Activated naive CD8-positive, alpha-beta T cell treated with anti-CD3 and anti-CD28 coated beads for 36 hours (primary cell): ENCODE data around the gene ACAP1. TPM values are rescaled to one million over a fixed set of nuclear protein-coding genes. Genes with fewer than 3 reads are reported as not detected.
"Not testable (repeated sequence)": the region's sequence is repeated elsewhere in the genome, so short reads cannot be mapped to it uniquely, and the experiment has no call there.

Source experiments
- DNase-seq: peaks from one replicate; pipeline ENCODE4 v3.0.0; 2021
- H3K27ac Mint-ChIP-seq: one replicate; pipeline ENCODE4 v1.8.0; 2022; ENCODE audit warnings: mild to moderate bottlenecking, moderate library complexity, mixed read lengths
- H3K27me3 Mint-ChIP-seq: one replicate; pipeline ENCODE4 v1.8.0; 2022; ENCODE audit warnings: mild to moderate bottlenecking, mixed read lengths
- H3K36me3 Mint-ChIP-seq: one replicate; pipeline ENCODE4 v1.8.0; 2021; ENCODE audit warnings: mild to moderate bottlenecking, mixed read lengths
- H3K4me1 Mint-ChIP-seq: one replicate; pipeline ENCODE4 v1.8.0; 2021; ENCODE audit warnings: mixed read lengths
- H3K4me3 Mint-ChIP-seq: one replicate; pipeline ENCODE4 v1.8.0; 2022; ENCODE audit warnings: mild to moderate bottlenecking, moderate library complexity, mixed read lengths
- H3K9me3 Mint-ChIP-seq: one replicate; pipeline ENCODE4 v1.8.0; 2022; ENCODE audit warnings: mixed read lengths
- total RNA-seq, 2 experiments: library from RNA; stranded (reverse); gene quantifications; one replicate each; pipeline ENCODE4 v1.2.3, GENCODE V29; 2021

The ACAP1 gene
- total RNA-seq, 2 experiments from 2014 or later: 235 to 238 TPM

DNA sequence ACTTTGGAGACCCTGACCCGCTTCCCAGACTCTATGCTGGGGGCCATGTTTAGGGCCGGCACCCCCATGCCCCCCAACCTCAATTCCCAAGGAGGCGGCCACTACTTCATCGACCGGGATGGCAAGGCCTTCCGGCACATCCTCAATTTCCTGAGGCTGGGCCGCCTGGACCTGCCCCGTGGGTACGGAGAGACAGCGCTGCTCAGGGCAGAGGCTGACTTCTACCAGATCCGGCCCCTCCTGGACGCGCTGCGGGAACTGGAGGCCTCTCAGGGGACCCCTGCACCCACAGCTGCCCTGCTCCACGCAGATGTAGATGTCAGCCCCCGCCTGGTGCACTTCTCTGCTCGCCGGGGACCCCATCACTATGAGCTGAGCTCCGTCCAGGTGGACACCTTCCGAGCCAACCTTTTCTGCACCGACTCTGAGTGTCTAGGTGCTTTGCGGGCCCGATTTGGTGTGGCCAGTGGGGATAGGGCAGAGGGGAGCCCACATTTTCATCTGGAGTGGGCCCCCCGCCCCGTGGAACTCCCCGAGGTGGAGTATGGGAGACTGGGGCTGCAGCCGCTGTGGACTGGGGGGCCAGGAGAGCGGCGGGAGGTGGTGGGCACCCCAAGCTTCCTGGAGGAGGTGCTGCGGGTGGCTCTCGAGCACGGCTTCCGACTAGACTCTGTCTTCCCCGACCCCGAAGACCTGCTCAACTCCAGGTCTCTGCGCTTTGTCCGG lies 16.7 kb downstream of the ACAP1 start:
- no peak for DNase-seq

DNA sequence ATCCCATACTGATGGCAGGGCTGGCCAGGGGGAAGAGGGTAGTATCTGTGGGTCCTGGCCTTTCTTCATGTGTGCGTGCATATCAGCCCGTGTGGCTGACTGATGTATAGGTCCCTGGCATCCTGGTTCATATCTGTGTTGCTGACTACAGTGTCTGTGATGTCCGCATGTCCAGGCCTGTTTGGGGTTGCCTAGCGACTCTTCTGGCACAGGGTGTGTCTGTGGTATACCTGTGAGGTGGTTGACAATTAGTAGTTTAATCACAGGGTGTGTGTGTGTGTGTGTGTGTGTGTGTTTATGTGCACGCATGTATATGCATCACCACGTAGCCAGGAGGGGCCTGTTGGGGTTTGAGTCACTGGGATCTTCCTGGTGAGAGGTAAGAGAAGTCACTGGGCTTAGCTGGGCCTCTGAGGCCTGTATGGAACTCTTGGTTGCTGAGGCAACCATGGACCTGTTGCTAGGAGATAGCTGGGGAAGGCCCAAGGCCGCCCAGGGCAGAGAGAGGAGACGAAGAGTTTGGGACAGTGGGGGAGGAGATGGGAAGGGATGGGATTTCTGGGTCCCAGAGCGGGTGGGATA lies 18.0 kb downstream of the ACAP1 start:
- Mint-ChIP-seq H3K27ac (peak overlapping the region; percentile 57), H3K36me3 (peaks cover 22% of the 10 kb centered on the region), H3K4me3 (peak overlapping the region; percentile 11), H3K9me3 (no peaks in the 10 kb centered on the region), H3K27me3 (no peaks in the 10 kb centered on the region), H3K4me1 (peaks cover 42% of the 10 kb centered on the region)
- peak; percentile 46 for DNase-seq

More for the DNA sequence above, 16.7 kb downstream of the ACAP1 start:
- no peaks in the 10 kb centered on the region for H3K9me3 Mint-ChIP-seq
- peaks cover 45% of the 10 kb centered on the region for H3K4me1 Mint-ChIP-seq
- peaks cover 28% of the 10 kb centered on the region for H3K36me3 Mint-ChIP-seq
- H3K27me3 Mint-ChIP-seq: no peaks in the 10 kb centered on the region
- peak overlapping the region; percentile 47 for H3K27ac Mint-ChIP-seq
- peak overlapping the region; percentile 86 for H3K4me3 Mint-ChIP-seq

DNA sequence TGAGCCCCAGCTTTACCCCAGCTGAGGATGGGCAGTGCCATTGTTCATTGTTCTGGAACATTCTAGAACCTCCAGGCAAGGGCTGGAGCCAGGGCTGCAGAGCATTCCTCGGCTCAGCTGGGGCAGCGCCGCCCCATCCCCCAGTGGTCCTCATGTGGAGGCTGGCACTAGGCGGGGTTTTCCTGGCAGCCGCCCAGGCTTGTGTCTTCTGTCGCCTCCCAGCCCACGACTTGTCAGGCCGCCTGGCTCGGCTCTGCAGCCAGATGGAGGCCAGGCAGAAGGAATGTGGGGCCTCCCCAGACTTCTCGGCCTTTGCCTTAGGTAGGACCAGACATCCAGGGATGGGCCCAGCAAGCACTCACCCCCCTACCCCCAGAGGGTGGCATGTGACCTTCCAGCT lies 18.7 kb downstream of the ACAP1 start, which contains the start of gene TMEM95:
Gene TMEM95, plus strand, starts transcription at position 104 of the 400 bp plus-strand sequence. Its CDS starts 49 bp downstream, at position 153.
- H3K4me1 Mint-ChIP-seq: peaks cover 36% of the 10 kb centered on the region
- H3K27me3 Mint-ChIP-seq: no peaks in the 10 kb centered on the region
- peaks cover 17% of the 10 kb centered on the region for H3K36me3 Mint-ChIP-seq
- H3K27ac Mint-ChIP-seq: peak within 1 kb of the TSS; percentile 57
- DNase-seq: no peak
- H3K4me3 Mint-ChIP-seq: peak within 1 kb of the TSS; percentile 11
- H3K9me3 Mint-ChIP-seq: no peaks in the 10 kb centered on the region

DNA sequence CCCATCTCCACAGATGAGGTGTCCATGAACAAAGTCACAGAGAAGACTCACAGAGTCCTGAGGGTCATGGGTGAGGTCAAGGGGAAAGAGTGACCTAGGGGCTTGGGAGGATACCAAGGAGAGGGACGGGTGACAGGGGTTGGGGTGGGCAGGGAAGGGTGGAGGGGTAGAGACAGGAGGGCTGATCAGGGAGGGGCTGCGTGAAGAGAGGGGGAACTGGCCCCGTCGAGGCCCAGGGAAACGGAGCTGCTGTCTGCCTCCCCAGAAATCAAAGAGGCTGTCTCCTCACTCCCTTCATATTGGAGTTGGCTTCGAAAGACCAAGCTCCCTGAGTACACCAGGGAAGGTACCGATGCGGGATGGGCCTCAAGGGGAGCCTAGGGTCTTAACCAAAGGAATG lies 19.2 kb downstream of the ACAP1 start:
- DNase-seq: no peak
- Mint-ChIP-seq H3K4me3 (no peak overlapping the region), H3K27ac (no peak overlapping the region), H3K36me3 (peaks cover 13% of the 10 kb centered on the region), H3K9me3 (no peaks in the 10 kb centered on the region), H3K4me1 (peaks cover 33% of the 10 kb centered on the region), H3K27me3 (no peaks in the 10 kb centered on the region)

DNA sequence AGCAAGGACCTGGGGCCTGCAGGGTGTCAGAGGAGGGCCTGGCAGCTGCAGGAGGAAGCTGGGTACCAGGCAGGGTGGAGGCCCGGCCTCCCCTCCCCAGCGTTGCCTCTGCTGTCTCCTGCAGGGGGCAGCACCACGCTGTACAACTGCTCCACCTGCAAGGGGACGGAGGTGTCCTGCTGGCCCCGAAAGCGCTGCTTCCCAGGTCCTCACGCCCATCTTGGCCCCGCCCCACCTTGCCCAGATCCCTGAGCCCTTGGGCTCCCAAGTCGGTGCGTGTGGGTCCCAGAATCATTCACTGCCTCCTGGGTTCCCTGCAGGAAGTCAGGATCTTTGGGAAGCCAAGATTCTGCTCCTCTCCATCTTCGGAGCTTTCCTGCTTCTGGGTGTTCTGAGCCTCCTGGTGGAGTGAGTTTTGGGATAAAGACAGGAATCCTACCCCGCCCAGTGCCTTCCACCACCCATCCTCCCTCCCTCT lies 19.8 kb downstream of the ACAP1 start:
- Mint-ChIP-seq H3K27ac (no peak overlapping the region), H3K27me3 (no peaks in the 10 kb centered on the region), H3K36me3 (peaks cover 7% of the 10 kb centered on the region), H3K4me1 (peaks cover 27% of the 10 kb centered on the region), H3K4me3 (no peak overlapping the region), H3K9me3 (no peaks in the 10 kb centered on the region)
- DNase-seq: peak; percentile 87

DNA sequence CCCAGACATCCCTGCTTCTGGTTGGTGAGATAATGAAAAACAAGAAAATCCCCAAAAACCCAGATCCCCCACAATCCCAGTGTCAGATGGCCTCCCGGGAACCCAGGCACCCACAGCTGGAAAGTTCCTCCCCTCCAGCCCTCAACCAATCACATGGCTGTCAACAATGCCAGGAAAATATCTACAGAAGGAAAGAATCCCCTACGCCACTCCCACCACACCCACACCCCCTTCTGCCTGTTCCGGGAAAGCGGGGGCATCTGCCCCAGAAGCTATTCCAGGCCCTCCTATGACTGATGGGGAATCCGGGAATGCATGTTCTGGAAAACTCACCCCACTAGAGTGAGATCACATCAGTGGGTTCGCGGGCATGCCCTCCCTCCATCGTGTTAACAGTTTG lies 20.4 kb downstream of the ACAP1 start:
- Mint-ChIP-seq H3K27me3 (no peaks in the 10 kb centered on the region), H3K4me3 (no peak overlapping the region), H3K9me3 (no peaks in the 10 kb centered on the region), H3K27ac (no peak overlapping the region), H3K4me1 (peaks cover 24% of the 10 kb centered on the region), H3K36me3 (peaks cover 4% of the 10 kb centered on the region)
- no peak for DNase-seq

DNA sequence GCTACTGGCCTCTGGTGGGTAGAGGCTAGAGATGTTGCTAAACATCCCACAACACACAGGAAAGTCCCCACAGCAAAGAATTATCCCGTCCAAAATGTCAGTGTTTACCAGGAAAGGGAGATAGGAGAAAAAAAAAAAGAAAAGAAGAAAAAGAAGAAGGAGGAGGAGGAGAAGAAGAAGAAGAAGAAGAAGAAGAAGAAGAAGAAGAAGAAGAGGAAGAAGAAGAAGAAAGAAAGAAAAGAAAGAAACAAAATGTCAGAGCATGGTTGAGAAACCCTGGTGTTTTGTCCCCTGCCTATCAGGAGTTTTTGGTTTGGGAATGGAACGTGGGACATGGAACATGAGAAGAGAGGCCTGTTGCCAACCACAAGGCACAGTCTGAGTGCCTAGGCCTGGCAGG lies 21.1 kb downstream of the ACAP1 start:
- no peak overlapping the region for H3K4me3 Mint-ChIP-seq
- no peak overlapping the region for H3K27ac Mint-ChIP-seq
- DNase-seq: no peak
- H3K4me1 Mint-ChIP-seq: peaks cover 22% of the 10 kb centered on the region
- no peaks in the 10 kb centered on the region for H3K27me3 Mint-ChIP-seq
- H3K9me3 Mint-ChIP-seq: no peaks in the 10 kb centered on the region
- peaks cover 3% of the 10 kb centered on the region for H3K36me3 Mint-ChIP-seq

DNA sequence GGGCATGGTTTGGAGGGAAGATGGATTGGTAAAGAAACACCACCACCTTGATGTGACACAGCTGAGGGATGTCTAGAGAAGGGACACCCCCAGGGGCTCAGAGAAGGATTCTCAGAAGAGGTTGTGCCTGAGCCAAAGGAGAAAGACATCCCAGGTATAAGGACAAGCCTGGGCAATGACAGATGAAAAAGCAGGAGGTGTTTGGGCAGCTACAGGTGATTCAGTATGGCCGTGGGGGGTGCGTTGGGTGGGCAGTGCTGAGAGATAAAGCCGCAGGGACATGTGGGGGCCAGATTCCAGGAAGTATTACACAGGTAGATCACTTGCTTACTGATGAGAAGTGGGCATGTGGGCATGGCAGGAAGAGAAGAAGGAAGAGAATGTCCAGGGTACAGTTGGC lies 25.6 kb downstream of the ACAP1 start:
- Mint-ChIP-seq H3K9me3 (no peaks in the 10 kb centered on the region), H3K4me3 (no peak overlapping the region), H3K27ac (no peak overlapping the region), H3K4me1 (no peaks in the 10 kb centered on the region), H3K36me3 (no peaks in the 10 kb centered on the region), H3K27me3 (no peaks in the 10 kb centered on the region)
- no peak for DNase-seq

DNA sequence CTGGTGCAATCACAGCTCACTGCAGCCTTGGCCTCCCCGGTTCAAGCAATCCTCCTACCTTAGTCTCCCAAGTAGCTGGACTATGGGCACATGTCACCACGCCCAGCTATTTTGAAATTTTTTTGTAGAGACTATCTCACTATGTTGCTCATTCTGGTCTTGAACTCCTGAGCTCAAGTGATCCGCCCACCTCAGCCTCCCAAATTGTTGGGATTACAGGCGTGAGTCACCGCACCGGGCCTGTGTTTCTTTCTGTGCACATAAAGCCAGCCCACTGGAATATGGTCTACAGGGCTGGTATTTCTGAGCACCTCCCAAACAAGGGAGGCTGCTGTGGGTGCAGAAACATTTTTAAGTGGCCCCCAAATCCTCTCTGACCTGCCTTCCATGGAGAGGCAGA lies 27.0 kb downstream of the ACAP1 start:
- DNase-seq: no peak
- no peaks in the 10 kb centered on the region for H3K36me3 Mint-ChIP-seq
- no peak overlapping the region for H3K4me3 Mint-ChIP-seq
- no peaks in the 10 kb centered on the region for H3K27me3 Mint-ChIP-seq
- no peak overlapping the region for H3K27ac Mint-ChIP-seq
- no peaks in the 10 kb centered on the region for H3K9me3 Mint-ChIP-seq
- H3K4me1 Mint-ChIP-seq: no peaks in the 10 kb centered on the region

DNA sequence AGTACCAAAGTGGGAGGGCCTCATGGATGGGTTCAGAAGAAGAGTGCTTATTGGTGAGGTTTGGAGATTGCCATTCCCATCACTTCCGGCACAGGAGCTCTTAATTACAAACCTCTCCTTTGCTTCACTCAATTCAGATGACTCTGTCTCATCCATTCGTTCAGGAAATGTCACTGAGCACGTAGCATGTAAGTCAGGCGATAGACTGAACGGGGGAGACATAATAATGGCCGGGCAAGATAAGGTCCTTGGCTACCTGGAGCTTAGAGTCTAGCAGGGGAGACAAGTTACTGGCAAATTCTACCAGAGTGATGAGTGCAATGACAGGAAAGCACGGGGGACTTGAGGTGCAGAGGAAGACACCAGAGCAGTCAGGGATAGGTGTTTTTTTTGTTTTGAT lies 29.6 kb downstream of the ACAP1 start:
- DNase-seq, H3K4me3 Mint-ChIP-seq: not testable (repeated sequence)

DNA sequence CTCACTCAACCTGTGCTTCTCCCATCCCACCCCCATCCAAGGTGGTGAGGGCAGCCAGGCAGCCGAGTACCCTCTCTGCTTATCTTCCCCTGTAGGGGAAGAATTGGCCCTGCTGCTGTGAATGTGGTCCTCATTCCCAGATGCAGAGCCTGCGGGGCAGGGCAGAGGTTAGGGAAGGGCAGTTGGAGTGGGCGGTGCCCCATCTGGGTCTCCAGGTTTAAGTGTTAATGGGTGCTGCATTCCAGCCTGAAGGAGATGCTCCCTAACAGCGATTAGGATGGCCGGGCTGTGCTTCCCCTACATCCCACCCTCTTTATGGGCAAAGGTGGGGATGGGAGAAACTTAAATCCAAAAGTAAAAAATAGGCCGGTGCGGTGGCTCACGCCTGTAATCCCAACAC lies 30.8 kb downstream of the ACAP1 start:
- H3K36me3 Mint-ChIP-seq: no peaks in the 10 kb centered on the region

More for the DNA sequence above, 29.6 kb downstream of the ACAP1 start:
- not testable (repeated sequence) for H3K4me1 Mint-ChIP-seq, H3K9me3 Mint-ChIP-seq, H3K27ac Mint-ChIP-seq, H3K36me3 Mint-ChIP-seq, H3K27me3 Mint-ChIP-seq

DNA sequence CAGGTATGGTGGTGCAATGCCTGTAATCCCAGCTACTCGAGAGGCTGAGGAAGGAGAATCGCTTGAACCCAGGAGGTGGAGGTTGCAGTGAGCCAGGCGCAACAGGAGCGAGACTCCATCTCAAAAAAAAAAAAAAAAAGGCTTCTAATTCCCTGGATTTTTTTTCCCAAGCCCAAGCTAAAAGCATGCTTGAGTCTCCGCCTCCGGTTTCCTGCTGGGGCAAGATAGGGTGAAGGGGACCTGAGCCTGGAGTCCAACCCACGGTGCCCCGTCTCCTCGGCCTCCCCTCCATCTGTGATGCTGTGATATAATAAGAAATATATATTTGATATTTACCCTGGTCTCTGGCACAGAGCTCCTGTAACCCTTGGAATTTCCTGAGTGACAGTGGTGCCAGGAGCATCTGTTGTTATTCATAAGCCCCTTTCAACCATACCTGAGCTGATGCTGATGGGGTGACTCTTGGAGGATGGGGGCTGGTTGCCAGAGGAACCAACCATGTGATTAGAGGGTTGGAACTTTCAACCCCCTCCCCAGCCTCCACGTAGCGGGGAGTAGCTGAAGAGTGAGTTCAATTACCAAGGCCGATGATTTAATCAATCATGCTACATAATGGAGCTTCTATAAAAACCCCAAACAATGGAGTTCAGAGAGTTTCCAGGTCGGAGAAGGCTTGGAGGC lies 31.7 kb downstream of the ACAP1 start:
- H3K36me3 Mint-ChIP-seq: no peaks in the 10 kb centered on the region
- no peak overlapping the region for H3K4me3 Mint-ChIP-seq
- no peaks in the 10 kb centered on the region for H3K9me3 Mint-ChIP-seq
- no peaks in the 10 kb centered on the region for H3K27me3 Mint-ChIP-seq
- no peak for DNase-seq
- H3K27ac Mint-ChIP-seq: no peak overlapping the region
- no peaks in the 10 kb centered on the region for H3K4me1 Mint-ChIP-seq

More for the DNA sequence above, 30.8 kb downstream of the ACAP1 start:
- H3K9me3 Mint-ChIP-seq: no peaks in the 10 kb centered on the region
- no peak for DNase-seq
- H3K27me3 Mint-ChIP-seq: no peaks in the 10 kb centered on the region
- no peak overlapping the region for H3K4me3 Mint-ChIP-seq
- H3K4me1 Mint-ChIP-seq: no peaks in the 10 kb centered on the region
- no peak overlapping the region for H3K27ac Mint-ChIP-seq

DNA sequence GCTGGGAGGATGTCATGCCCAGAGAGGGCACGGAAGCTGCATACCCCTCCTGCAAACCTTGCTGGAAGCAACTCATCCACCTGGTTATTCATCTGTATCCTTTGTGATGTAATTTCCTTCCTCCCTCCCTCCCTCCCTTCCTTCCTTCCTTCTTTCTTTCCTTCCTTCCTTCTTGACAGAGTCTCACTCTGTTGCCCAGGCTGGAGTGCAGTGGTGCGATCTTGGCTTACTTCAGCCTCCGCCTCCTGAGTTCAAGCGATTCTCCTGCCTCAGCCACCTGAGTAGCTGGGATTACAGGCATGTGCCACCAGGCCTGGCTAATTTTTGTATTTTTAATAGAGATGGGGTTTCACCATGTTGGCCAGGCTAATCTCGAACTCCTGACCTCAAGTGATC lies 32.3 kb downstream of the ACAP1 start:
- not testable (repeated sequence) for H3K36me3 Mint-ChIP-seq, H3K27ac Mint-ChIP-seq, H3K4me1 Mint-ChIP-seq, H3K9me3 Mint-ChIP-seq, H3K27me3 Mint-ChIP-seq, H3K4me3 Mint-ChIP-seq, DNase-seq

DNA sequence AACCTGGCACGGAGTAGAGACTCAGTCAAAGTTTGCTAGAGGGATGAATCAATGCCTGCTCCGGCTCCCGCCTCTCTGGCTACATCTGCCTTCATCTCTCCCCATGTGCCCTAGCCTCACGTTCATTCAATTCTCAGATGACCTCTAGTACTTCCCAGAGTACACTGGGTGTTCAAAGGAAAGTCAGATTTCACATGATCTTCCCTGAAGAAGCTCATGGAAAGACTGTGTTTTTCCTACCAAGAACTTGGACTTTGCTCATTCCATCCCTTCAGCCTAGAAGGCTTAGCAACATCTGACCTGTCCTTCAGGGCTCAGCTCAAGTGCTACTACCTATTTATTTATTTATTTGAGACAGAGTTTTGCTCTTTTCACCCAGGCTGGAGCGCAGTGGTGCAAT lies 33.5 kb downstream of the ACAP1 start:
- DNase-seq: no peak
- no peak overlapping the region for H3K4me3 Mint-ChIP-seq
- no peak overlapping the region for H3K27ac Mint-ChIP-seq
- H3K27me3 Mint-ChIP-seq: peaks cover 6% of the 10 kb centered on the region
- no peaks in the 10 kb centered on the region for H3K9me3 Mint-ChIP-seq
- H3K36me3 Mint-ChIP-seq: no peaks in the 10 kb centered on the region
- no peaks in the 10 kb centered on the region for H3K4me1 Mint-ChIP-seq

DNA sequence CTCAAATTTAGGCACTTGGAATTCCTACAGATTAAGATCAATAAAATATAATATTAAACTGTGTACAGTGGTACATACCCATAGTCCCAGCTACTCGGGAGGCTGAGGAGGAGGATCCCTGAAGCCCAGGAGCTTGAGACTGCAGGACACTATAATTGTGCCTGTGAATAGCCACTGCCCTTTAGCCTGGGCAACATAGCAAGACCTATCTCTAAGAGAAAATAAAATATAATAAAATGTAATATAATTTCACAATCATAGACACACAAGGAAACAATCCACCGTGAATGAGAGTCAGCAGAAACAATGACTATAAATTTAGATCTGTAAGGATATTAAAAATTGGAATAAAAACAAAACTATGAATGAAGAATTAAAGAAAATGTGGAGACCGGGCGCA lies 34.5 kb downstream of the ACAP1 start:
- Mint-ChIP-seq H3K9me3 (no peaks in the 10 kb centered on the region), H3K4me1 (no peaks in the 10 kb centered on the region), H3K27me3 (peaks cover 6% of the 10 kb centered on the region), H3K27ac (no peak overlapping the region), H3K36me3 (no peaks in the 10 kb centered on the region), H3K4me3 (no peak overlapping the region)
- no peak for DNase-seq
